Tibial artery (tissue), 4 donors: ENCODE measurements around the gene RNASEH2A.

ENCODE experiments used
- DNase-seq, 2 donors: peaks; one replicate each; pipeline ENCODE4 v3.0.0-alpha.2; 2019
- H3K27ac ChIP-seq, 2 donors: fragments of 200-600 bp; sonication (generic) in 1 of 2; 1 replicate in 1 of 2; 2 replicates in 1 of 2; pipeline ENCODE4 v1.5.1; 2018 to 2019; ENCODE audit warnings: mild to moderate bottlenecking in 1 of 2
- H3K27me3 ChIP-seq, 2 donors: fragments of 200-600 bp; sonication (generic) in 1 of 2; one replicate each; pipeline versions ENCODE4 v1.5.1 to v1.6.0; 2016 to 2019
- H3K36me3 ChIP-seq, 3 donors: fragments of 200-600 bp; sonication (generic) in 2 of 3; one replicate each; pipeline ENCODE4 v1.5.1; 2016 to 2019; ENCODE audit warnings: mild to moderate bottlenecking in 2 of 3
- H3K4me1 ChIP-seq, 4 donors: fragments of 200-600 bp; sonication (generic) in 2 of 4; 1 replicate in 3 of 4; 2 replicates in 1 of 4; pipeline ENCODE4 v1.5.1; 2016 to 2019
- H3K4me3 ChIP-seq, 2 donors: fragments of 200-600 bp; sonication (generic) in 1 of 2; 1 replicate in 1 of 2; 2 replicates in 1 of 2; pipeline ENCODE4 v1.5.1; 2018 to 2019; ENCODE audit warnings: mild to moderate bottlenecking in 2 of 2
- H3K9me3 ChIP-seq, 3 donors: fragments of 200-600 bp; sonication (generic) in 1 of 3; one replicate each; pipeline ENCODE4 v1.5.1; 2016 to 2019
- intact Hi-C: fragments of 100-400 bp; cut with DNase I; formaldehyde crosslinking; loops from one replicate; pipeline ENCODE4 v1.15.0; 2023; ENCODE audit warnings: low total_unique reads
- TF ChIP-seq, protein P1 (sequence below), 2 experiments: fragments of 200-600 bp in 1 of 2; fragments of 450-650 bp in 1 of 2; IDR thresholded peaks; one replicate each; pipeline ENCODE4 v1.5.1; 2017 to 2019; ENCODE audit warnings: antibody characterized with exemption in 2 of 2, mild to moderate bottlenecking in 1 of 2, moderate library complexity in 1 of 2

The RNASEH2A gene

DNA sequence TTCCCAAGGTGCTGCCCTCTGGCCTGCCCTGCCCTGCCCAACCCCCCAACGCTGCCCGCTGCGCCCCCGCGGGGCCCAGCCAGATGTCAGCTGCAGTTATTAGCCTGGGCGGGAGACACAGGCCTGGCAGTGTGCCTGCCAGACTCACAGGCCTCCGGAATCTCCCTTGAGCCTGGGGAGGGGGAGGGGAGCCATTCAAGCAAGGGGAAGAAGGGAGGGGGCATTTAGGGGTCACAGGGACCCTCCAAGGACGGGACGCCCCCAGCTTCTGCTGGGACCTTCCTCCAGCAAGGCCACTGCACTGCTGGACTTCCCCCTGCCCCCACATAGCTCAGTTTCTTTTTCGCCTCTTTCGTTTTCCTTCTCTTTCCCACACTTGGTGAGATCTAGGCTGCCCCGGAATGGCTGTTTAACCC is 17.7 kb upstream of the RNASEH2A start:
- peak; percentile 86 to 93 for DNase-seq
- H3K36me3 ChIP-seq, result peaks cover 0 to 13% (median 9%) of the 10 kb centered on the region in 3 donors
- peaks cover 4 to 64% (median 58%) of the 10 kb centered on the region in 4 donors for H3K4me1 ChIP-seq
- TF ChIP-seq, protein P1, sequence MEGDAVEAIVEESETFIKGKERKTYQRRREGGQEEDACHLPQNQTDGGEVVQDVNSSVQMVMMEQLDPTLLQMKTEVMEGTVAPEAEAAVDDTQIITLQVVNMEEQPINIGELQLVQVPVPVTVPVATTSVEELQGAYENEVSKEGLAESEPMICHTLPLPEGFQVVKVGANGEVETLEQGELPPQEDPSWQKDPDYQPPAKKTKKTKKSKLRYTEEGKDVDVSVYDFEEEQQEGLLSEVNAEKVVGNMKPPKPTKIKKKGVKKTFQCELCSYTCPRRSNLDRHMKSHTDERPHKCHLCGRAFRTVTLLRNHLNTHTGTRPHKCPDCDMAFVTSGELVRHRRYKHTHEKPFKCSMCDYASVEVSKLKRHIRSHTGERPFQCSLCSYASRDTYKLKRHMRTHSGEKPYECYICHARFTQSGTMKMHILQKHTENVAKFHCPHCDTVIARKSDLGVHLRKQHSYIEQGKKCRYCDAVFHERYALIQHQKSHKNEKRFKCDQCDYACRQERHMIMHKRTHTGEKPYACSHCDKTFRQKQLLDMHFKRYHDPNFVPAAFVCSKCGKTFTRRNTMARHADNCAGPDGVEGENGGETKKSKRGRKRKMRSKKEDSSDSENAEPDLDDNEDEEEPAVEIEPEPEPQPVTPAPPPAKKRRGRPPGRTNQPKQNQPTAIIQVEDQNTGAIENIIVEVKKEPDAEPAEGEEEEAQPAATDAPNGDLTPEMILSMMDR (IDR thresholded peaks at IDR 0.05), result no peak
- H3K9me3 ChIP-seq, result no peaks in the 10 kb centered on the region
- H3K4me3 ChIP-seq, result peak overlapping the region; percentile 86 to 96
- H3K27me3 ChIP-seq, result no peaks in the 10 kb centered on the region
- peak overlapping the region; percentile 98 to 99 for H3K27ac ChIP-seq
- intact Hi-C loops, result no loop called here

DNA sequence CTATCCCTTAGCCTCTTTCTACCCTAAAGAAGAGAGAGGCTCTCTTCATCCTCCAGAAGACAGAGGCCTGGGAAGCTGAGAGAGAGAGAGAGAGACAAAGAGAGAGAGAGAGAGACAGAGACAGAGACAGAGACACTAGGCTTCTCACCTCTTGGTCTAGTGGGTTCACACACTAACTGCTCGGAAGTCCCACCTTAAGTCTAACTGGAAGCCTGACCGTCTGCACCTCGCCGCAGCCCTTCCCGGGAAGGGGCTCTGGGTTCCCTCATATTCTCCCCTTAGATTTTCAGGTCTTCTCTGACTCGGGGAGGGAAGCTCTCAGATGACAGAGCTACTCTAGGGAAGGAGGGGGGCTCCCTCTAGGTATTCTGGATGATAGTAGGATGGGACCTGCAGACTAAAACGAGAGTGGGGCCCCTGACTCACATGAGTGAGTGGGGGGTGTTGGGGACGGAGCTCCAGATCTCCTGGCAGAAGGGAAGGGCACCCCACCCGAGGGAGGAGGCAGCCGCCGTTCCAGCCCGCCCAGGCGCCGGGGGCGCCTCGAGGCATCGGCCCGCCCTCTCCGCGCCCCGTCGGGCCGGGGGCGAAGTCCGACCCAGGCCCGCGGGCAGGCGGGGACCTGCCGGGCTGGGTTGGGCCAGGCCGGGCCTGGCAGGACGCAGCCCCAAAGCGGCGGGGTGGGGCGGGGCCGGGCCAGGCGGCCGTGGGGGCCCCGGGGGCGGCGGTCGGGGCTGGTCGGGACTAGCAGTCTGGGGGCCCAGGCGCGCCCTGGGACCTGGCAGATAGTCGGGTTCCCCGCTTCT is 17.1 kb upstream of the RNASEH2A start:
- Histone ChIP-seq H3K9me3 (no peaks in the 10 kb centered on the region), H3K36me3 (peaks cover 0 to 13% (median 9%) of the 10 kb centered on the region in 3 donors), H3K4me1 (peaks cover 0 to 63% (median 58%) of the 10 kb centered on the region in 4 donors), H3K27ac (peak overlapping the region; percentile 98 to 99), H3K27me3 (no peaks in the 10 kb centered on the region), H3K4me3 (peak overlapping the region; percentile 86 to 96)
- DNase-seq, result no peak
- intact Hi-C loops, result no loop called here
- TF ChIP-seq, protein P1 (IDR thresholded peaks at IDR 0.05), result no peak

DNA sequence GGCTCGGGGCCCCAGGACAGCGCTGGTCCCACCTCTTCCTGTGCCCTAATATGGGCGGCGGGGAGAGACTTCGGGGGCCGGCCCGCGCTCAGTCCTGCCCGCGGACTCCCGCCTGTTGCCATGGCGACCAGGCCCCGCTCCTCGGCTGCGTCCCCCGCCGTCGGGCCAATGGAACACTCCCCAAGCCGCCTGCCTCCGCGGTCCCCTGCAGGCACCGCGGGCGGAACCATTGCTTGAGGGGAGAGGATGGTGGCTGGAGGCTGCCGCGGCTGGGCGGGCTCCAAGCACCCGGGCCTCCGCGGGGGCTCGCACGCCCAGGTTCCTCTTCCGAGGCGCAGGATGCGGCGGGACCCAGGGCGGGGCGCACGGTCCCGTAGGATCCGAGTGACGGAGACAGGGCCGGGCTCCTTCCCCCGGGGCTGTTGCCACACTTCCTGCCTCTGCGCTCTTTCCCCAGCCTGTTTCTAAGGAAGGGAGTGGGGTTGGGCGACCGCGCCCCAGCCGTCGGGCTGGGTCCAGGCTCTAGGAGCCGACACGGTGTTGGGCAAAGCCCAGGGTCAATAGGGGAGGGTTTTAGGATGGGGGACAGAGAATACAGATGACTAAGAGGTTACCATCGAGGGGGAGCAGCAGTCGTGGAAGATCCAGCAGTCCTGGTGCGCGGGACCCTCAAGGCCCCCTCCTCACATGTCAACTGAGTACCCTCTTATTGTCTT is 16.3 kb upstream of the RNASEH2A start:
- H3K36me3 ChIP-seq, result peaks cover 0 to 13% (median 9%) of the 10 kb centered on the region in 3 donors
- peak; percentile 97 to 99 for DNase-seq
- H3K27me3 ChIP-seq, result no peaks in the 10 kb centered on the region
- H3K4me1 ChIP-seq, result peaks cover 0 to 62% (median 54%) of the 10 kb centered on the region in 4 donors
- TF ChIP-seq, protein P1 (IDR thresholded peaks at IDR 0.05), result no peak
- H3K4me3 ChIP-seq, result peak overlapping the region; percentile 86 to 96
- intact Hi-C loops, result loop anchor here (10.0 kb wide), 1 partner anchor 1055 kb away; no protein-coding TSS in a partner anchor
- peak overlapping the region; percentile 98 to 99 for H3K27ac ChIP-seq
- H3K9me3 ChIP-seq, result no peaks in the 10 kb centered on the region

DNA sequence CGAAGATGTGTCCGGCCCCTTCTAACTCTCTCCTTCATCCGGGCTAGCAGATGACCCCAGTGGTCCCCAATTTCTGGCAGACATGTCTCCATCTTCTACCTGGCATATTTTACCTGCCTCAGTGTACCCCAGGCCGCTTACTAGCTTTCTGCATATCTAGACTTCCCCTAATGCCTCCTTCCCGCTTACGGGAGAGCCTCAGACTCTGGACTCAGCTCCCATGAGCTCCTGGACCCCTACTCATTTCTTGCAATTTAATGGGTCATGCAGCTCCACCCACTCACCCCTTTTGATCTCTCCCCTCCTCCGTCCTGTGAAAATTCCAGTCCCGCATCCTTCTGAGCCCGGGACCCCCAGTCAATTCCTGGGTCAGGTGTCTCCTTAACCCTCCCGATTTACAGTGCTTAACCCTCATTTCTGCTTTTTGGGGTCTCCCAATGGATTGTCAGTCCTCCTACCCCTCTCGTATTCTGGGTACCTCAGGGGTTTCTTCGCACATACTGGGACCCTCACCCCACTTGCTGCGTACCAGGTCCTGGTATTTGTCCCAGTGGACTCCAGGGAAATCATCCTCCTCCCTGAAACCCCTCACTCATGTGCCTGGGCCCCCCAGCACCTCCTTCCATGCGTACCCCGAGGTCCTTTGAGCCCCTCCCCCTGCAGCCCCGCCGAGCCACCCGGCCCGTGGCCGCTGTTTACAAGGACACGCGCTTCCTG is 15.6 kb upstream of the RNASEH2A start:
- intact Hi-C loops, result loop anchor here (10.0 kb wide), 1 partner anchor 1054 kb away; no protein-coding TSS in a partner anchor

More for the DNA sequence above, 15.6 kb upstream of the RNASEH2A start:
- TF ChIP-seq, protein P1 (IDR thresholded peaks at IDR 0.05), result no peak
- Histone ChIP-seq H3K4me3 (peak overlapping the region; percentile 86 to 96), H3K9me3 (no peaks in the 10 kb centered on the region), H3K4me1 (peaks cover 0 to 58% (median 48%) of the 10 kb centered on the region in 4 donors), H3K27ac (peak overlapping the region; percentile 98 to 99), H3K27me3 (no peaks in the 10 kb centered on the region), H3K36me3 (peaks cover 0 to 13% (median 9%) of the 10 kb centered on the region in 3 donors)
- DNase-seq, result no peak
